ENCODE measurements around the gene GPBP1L1.

- TF ChIP-seq ZNF274 (IDR thresholded peaks at IDR 0.05; ENCODE audit: low read depth, low read length) (no peak), YY1 (IDR thresholded peaks at IDR 0.05; ENCODE audit: insufficient read depth, insufficient read length) (no peak)
Observed at GRCh38 chr1:45589861-45590260, 96.5 kb downstream of the GPBP1L1 start.
